ENCODE data around the gene LHX5.

- no peak for TF ChIP-seq CTCF (IDR thresholded peaks at IDR 0.05)
- no peak for TF ChIP-seq POLR2A (IDR thresholded peaks at IDR 0.05)
Observed at GRCh38 chr12:113437729-113438100, 34.0 kb downstream of the LHX5 start.

Data from esophagus squamous epithelium (tissue), 4 donors.